GM15510 (cell line): Measurements from ENCODE around the gene GPN1.

Source experiments
- POLR2A ChIP-seq: IDR thresholded peaks from 3 replicates; pipeline ENCODE4 v1.6.1; 2011; ENCODE audit warnings: borderline replicate concordance; ENCODE audit not compliant: insufficient read length; ENCODE audit errors: extremely low read depth

GPN1 gene

GRCh38 chr2:27628767-27629709 is at the start of gene GPN1, which contains the start of gene CCDC121:
Gene GPN1, plus strand, starts transcription at chr2:27629050. Its CDS starts 9 bp downstream, at chr2:27629059.
Gene CCDC121, minus strand, starts transcription at chr2:27629012. Its CDS starts 1,213 bp downstream, at chr2:27627799.
- peak; percentile 95 for TF ChIP-seq POLR2A

GRCh38 chr2:27581417-27582128 is 47.3 kb upstream of the GPN1 start:
- no peak for TF ChIP-seq POLR2A

GRCh38 chr2:27582129-27582694 is 46.6 kb upstream of the GPN1 start:
- TF ChIP-seq POLR2A = no peak

- peak; percentile 83 for TF ChIP-seq POLR2A
Measured at GRCh38 chr2:27582695-27583389, 46.0 kb upstream of the GPN1 start, which contains the start of gene ZNF512. Gene ZNF512, plus strand, starts transcription at chr2:27583042. Its CDS starts 71 bp downstream, at chr2:27583113.

- no peak for TF ChIP-seq POLR2A
Measured at GRCh38 chr2:27583390-27583915, 45.4 kb upstream of the GPN1 start.

GRCh38 chr2:27584597-27584996 is 44.3 kb upstream of the GPN1 start:
- no peak for TF ChIP-seq POLR2A

GRCh38 chr2:27587025-27587424 is 41.8 kb upstream of the GPN1 start:
- TF ChIP-seq POLR2A = no peak

GRCh38 chr2:27588308-27588707 is 40.5 kb upstream of the GPN1 start:
- no peak for TF ChIP-seq POLR2A

GRCh38 chr2:27591745-27592144 is 37.1 kb upstream of the GPN1 start:
- no peak for TF ChIP-seq POLR2A

GRCh38 chr2:27593240-27593639 is 35.6 kb upstream of the GPN1 start:
- no peak for TF ChIP-seq POLR2A

GRCh38 chr2:27596627-27597026 is 32.2 kb upstream of the GPN1 start:
- TF ChIP-seq POLR2A = no peak

GRCh38 chr2:27606611-27607010 is 22.2 kb upstream of the GPN1 start:
- no peak for TF ChIP-seq POLR2A

- no peak for TF ChIP-seq POLR2A
Measured at GRCh38 chr2:27613985-27614384, 14.9 kb upstream of the GPN1 start.

- TF ChIP-seq POLR2A = no peak
Measured at GRCh38 chr2:27615316-27615715, 13.5 kb upstream of the GPN1 start.
